ENCODE measurements around the gene CACNG5.

Gene CACNG5

DNA sequence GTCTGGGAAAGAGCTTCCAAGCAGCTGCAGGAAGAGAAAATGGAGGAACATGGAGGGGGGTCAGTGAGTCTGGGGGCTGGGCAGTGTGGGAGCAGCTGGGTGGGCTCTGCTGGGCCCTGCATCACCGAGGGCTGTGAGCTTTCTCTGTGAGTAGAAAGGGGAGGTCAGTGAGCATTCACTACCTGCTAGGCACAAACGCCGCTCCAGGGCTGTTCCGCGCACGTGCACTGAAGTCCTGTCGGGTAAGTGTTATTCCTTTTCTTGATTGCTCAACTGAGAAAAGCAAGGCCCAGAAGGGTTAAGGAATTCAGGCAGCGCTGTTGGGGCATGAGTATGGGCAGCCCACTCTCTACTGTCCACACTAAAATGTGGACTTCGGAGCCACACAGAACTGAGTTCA lies 4.7 kb downstream of the CACNG5 start:
- Histone ChIP-seq H3K27ac (no peak overlapping the region), H3K4me3 (no peak overlapping the region)
- DNase-seq (ENCODE audit: low spot score), result no peak
- TF ChIP-seq, protein P1, sequence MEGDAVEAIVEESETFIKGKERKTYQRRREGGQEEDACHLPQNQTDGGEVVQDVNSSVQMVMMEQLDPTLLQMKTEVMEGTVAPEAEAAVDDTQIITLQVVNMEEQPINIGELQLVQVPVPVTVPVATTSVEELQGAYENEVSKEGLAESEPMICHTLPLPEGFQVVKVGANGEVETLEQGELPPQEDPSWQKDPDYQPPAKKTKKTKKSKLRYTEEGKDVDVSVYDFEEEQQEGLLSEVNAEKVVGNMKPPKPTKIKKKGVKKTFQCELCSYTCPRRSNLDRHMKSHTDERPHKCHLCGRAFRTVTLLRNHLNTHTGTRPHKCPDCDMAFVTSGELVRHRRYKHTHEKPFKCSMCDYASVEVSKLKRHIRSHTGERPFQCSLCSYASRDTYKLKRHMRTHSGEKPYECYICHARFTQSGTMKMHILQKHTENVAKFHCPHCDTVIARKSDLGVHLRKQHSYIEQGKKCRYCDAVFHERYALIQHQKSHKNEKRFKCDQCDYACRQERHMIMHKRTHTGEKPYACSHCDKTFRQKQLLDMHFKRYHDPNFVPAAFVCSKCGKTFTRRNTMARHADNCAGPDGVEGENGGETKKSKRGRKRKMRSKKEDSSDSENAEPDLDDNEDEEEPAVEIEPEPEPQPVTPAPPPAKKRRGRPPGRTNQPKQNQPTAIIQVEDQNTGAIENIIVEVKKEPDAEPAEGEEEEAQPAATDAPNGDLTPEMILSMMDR (IDR thresholded peaks at IDR 0.05), result no peak

DNA sequence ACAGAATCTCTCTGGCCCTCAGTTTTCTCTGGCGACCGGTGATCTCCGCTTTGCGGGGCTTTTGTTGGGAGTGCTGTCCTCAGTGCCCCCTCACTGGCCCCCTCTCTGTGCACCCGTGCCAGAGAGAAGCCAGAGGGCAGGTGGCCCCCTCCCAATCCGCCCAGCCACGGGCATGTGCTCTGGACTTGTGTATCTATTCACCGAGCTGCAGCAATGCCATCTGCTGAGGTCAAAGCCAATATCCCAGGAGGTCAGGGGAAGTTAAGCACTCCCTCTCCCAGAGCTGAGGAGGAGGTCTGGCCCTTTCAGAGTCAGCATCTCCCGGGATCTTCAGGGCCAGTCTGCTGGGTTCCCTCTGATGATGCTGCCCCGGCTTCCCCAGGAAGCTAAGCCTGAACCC lies 5.1 kb downstream of the CACNG5 start:
- TF ChIP-seq, protein P1 (IDR thresholded peaks at IDR 0.05), result no peak
- H3K27ac ChIP-seq, result no peak overlapping the region
- H3K4me3 ChIP-seq, result no peak overlapping the region
- DNase-seq (ENCODE audit: low spot score), result no peak

DNA sequence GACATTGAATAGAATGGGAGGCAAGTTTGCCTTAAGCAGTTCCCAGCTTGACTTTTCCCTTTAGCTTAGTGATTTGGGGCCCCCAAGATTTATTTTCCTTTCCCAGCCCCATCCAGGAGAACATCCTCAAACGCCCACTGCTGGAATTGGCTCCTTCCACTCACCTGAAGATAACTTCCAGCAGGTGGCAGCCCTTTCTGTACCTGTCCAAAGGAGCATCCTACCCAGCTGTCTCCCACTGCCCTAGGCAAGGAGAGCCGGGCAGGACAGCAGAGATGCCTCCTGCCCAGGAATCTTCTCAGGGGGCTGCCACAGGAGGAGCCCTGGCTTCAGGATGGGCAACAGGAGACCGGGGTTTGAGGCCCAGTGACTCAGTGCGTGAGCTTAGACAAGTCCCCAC lies 6.4 kb downstream of the CACNG5 start:
- TF ChIP-seq, protein P1 (IDR thresholded peaks at IDR 0.05), result no peak
- no peak overlapping the region for H3K27ac ChIP-seq
- no peak overlapping the region for H3K4me3 ChIP-seq
- DNase-seq (ENCODE audit: low spot score), result no peak

DNA sequence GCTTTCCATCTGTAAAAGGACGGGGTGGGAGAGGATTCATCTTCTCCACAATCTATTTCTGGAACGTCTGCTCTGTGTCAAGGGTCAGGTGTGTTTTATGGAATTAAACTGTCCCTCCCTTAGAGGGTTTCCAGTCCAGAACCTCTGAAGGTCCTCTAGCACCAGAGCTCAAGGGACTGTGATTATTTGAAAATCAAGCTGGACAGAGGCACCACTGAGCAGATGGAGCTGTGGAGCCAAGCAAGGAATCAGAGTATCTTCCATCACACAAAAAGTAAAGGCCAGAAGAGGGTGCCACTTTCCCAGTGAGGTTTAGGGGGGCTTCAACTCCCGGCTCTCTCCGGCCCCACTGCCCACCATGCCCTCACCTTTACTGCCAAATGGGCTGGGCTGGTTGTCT lies 6.8 kb downstream of the CACNG5 start:
- Histone ChIP-seq H3K27ac (no peak overlapping the region), H3K4me3 (no peak overlapping the region)
- TF ChIP-seq, protein P1 (IDR thresholded peaks at IDR 0.05), result no peak
- DNase-seq (ENCODE audit: low spot score), result no peak

DNA sequence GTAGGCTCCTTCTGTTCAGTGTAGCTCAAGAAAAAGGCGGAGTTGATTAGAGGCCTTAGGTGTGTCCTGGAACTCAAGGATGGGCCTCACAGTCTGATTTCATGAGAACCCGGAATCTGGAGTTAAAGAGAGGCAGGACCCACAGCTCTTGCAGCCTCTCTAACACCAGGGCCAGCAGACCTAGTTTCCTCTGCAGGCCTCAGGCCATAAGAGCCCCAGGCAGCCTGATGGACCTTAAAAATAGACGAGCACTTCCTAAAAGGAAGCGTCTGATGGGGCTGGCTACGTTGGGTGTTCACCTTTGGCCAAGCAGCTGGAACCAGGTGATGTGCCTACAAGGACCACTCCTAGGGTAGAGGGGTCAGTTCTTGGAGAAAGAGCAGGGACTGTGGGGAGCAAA lies 7.6 kb downstream of the CACNG5 start:
- no peak for DNase-seq (ENCODE audit: low spot score)
- H3K27ac ChIP-seq, result no peak overlapping the region
- TF ChIP-seq, protein P1 (IDR thresholded peaks at IDR 0.05), result no peak
- H3K4me3 ChIP-seq, result no peak overlapping the region

DNA sequence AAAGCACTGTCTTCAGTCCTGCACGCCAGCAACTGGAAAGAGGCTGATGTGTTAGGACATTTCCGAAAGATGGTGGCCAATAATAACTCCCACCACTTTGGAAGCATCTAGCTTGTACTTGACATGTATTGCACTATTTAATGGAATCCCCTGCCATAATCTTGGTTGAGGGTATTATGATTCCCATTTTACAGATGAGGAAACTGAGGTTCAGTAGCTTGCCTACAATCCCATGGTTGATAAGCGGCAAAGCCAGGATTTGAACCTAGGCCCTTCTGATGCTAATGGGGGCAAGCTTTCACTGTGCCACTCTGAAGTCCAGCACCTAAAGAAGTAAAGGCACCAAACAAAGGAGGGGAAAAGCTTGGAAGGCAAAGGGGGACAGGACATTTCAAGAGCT lies 8.0 kb downstream of the CACNG5 start:
- TF ChIP-seq, protein P1 (IDR thresholded peaks at IDR 0.05), result no peak
- no peak overlapping the region for H3K27ac ChIP-seq

DNA sequence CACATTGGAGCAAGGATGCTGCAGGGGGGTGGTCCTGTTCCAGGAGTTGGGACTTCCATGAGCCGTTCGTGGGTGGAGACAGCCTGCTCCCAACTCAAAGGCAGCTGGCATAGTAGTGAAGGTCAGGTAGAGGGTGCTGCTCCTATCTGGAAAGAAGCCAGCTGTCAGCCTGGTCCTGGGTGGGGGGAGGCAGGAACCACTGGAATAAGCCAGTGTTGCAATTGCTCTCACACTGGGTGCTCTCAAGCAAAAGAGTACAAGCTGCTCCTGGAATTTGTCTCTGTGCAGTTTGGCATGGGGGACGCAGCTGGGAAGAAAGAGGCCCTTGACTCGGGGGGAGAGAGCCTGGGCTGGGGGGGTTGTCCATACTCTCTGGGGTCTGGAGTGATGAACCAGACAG lies 8.7 kb downstream of the CACNG5 start:
- H3K27ac ChIP-seq, result no peak overlapping the region
- TF ChIP-seq, protein P1 (IDR thresholded peaks at IDR 0.05), result no peak
- DNase-seq (ENCODE audit: low spot score), result no peak
- no peak overlapping the region for H3K4me3 ChIP-seq

More for the DNA sequence above, 8.0 kb downstream of the CACNG5 start:
- no peak overlapping the region for H3K4me3 ChIP-seq
- no peak for DNase-seq (ENCODE audit: low spot score)

Measured in coronary artery (tissue), 2 donors.